HG03378 (cell line): ENCODE results near the gene UBN1.

Experiments used
- ATAC-seq: cut with Tn5 transposase; IDR thresholded peaks from one replicate; pipeline ENCODE4 v1.9.1; 2021; ENCODE audit warnings: mild to moderate bottlenecking, moderate library complexity; ENCODE audit not compliant: unreplicated experiment

UBN1 gene

GRCh38 chr16:4855804-4856203 is 8.5 kb downstream of the UBN1 start:
- no peak for ATAC-seq

- ATAC-seq: no peak
Observed at GRCh38 chr16:4859190-4859899, 12.1 kb downstream of the UBN1 start.

- no peak for ATAC-seq
Observed at GRCh38 chr16:4859900-4860255, 12.6 kb downstream of the UBN1 start.

- no peak for ATAC-seq
Observed at GRCh38 chr16:4860727-4861342, 13.6 kb downstream of the UBN1 start.

GRCh38 chr16:4862639-4863038 is 15.4 kb downstream of the UBN1 start:
- no peak for ATAC-seq

GRCh38 chr16:4864728-4865127 is 17.4 kb downstream of the UBN1 start:
- no peak for ATAC-seq

- no peak for ATAC-seq
Observed at GRCh38 chr16:4865231-4865860, 18.1 kb downstream of the UBN1 start.

- no peak for ATAC-seq
Observed at GRCh38 chr16:4866586-4866985, 19.3 kb downstream of the UBN1 start.

GRCh38 chr16:4868026-4868425 is 20.7 kb downstream of the UBN1 start:
- peak; percentile 62 for ATAC-seq

GRCh38 chr16:4868535-4868934 is 21.3 kb downstream of the UBN1 start:
- peak; percentile 25 for ATAC-seq

GRCh38 chr16:4869147-4869805 is 22.0 kb downstream of the UBN1 start:
- ATAC-seq: no peak

GRCh38 chr16:4870138-4870671 is 22.9 kb downstream of the UBN1 start:
- no peak for ATAC-seq

GRCh38 chr16:4871071-4871470 is 23.8 kb downstream of the UBN1 start:
- ATAC-seq: no peak

- no peak for ATAC-seq
Observed at GRCh38 chr16:4873091-4873490, 25.8 kb downstream of the UBN1 start.

- ATAC-seq: no peak
Observed at GRCh38 chr16:4874666-4875065, 27.4 kb downstream of the UBN1 start.

GRCh38 chr16:4876646-4877379 is 29.5 kb downstream of the UBN1 start:
- ATAC-seq: no peak

- ATAC-seq: no peak
Observed at GRCh38 chr16:4877380-4877685, 30.1 kb downstream of the UBN1 start.

- no peak for ATAC-seq
Observed at GRCh38 chr16:4879049-4879448, 31.8 kb downstream of the UBN1 start.

GRCh38 chr16:4880006-4880580 is 32.8 kb downstream of the UBN1 start:
- no peak for ATAC-seq

GRCh38 chr16:4882000-4882632 is 34.8 kb downstream of the UBN1 start:
- ATAC-seq: no peak
